Loucy (cell line): ENCODE results near the gene CST9L.

Experiments used
- CTCF ChIP-seq: fragments of 200-600 bp; sonication (generic); conservative IDR thresholded peaks from 2 replicates; pipeline ENCODE4 v1.5.1; 2014; ENCODE audit warnings: mild to moderate bottlenecking, antibody characterized with exemption, low read length
- EZH2phosphoT487 ChIP-seq: fragments of 200-600 bp; IDR thresholded peaks from 2 replicates; pipeline ENCODE4 v1.6.1; 2018; ENCODE audit warnings: antibody characterized with exemption, mild to moderate bottlenecking, moderate library complexity, borderline replicate concordance

- TF ChIP-seq CTCF (no peak), EZH2phosphoT487 (no peak)
Observed at GRCh38 chr20:23519556-23519955, 48.7 kb downstream of the CST9L start.
